ENCODE results near the gene PCYT1A. TPM values are rescaled to one million over a fixed set of nuclear protein-coding genes. Genes with fewer than 3 reads are reported as not detected.

Gene PCYT1A
- total and polyA plus RNA-seq, 2 of the 13 experiments (the other 11 are each of a cell fraction or from before 2014, with no cell fraction given) = 26.4 to 45.3 TPM

DNA sequence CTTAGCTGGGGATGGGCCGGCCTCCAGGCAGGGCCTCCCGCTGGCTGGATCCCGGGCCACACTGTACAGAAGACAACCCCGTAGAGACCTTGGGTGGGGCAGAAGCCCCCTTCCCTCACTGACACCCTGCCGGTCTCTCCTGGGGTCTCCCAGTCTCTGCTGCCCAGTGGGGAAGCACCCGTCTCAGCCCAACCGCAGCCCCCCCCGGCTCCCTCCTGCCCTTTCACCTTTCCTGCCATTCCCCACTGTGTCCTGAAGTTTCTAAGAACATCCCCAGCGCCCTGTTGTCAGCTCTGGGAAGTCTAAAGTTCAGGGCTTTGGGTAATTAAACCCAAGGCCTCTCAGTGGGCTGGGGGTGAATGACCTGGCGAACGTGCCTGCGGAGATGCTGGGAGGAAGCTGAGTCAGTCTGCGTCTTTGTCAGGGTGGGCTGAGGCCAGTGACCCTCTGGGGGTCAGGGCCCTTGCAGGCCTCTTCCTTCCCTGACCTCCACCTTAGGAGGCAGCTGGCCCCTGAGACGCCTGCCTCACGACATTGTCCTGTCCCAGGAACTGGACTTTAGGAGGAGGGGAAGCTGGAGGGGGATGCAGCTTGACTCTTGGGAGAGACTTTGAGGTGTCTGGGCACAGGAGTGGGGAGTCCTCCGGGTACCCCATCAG is 72.6 kb downstream of the PCYT1A start (continued):
- TF ChIP-seq, protein P1, sequence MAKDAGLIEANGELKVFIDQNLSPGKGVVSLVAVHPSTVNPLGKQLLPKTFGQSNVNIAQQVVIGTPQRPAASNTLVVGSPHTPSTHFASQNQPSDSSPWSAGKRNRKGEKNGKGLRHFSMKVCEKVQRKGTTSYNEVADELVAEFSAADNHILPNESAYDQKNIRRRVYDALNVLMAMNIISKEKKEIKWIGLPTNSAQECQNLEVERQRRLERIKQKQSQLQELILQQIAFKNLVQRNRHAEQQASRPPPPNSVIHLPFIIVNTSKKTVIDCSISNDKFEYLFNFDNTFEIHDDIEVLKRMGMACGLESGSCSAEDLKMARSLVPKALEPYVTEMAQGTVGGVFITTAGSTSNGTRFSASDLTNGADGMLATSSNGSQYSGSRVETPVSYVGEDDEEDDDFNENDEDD (CRISPR knock-in tag; IDR thresholded peaks at IDR 0.05; ENCODE audit: borderline replicate concordance) = peak; percentile 56; the same call in 1 of the 2 replicates
- TF ChIP-seq SP140L (CRISPR knock-in tag; IDR thresholded peaks at IDR 0.05; ENCODE audit: borderline replicate concordance) = no peak
- TF ChIP-seq ZNF792 (CRISPR knock-in tag; IDR thresholded peaks at IDR 0.05) = peak; percentile 77; the same call in 1 of the 2 replicates
- TF ChIP-seq MED1 (CRISPR knock-in tag; IDR thresholded peaks at IDR 0.05) = peak; percentile 97
- no peak for TF ChIP-seq JUNB (CRISPR knock-in tag; IDR thresholded peaks at IDR 0.05; ENCODE audit: borderline replicate concordance)
- no peak for TF ChIP-seq ISX (CRISPR knock-in tag; conservative IDR thresholded peaks at IDR 0.05)
- no peak for TF ChIP-seq ZNF224 (CRISPR knock-in tag; IDR thresholded peaks at IDR 0.05)
- peak; percentile 96 for TF ChIP-seq TBX2 (CRISPR knock-in tag; IDR thresholded peaks at IDR 0.05; ENCODE audit: borderline replicate concordance)
- TF ChIP-seq ZNF264 (CRISPR knock-in tag; IDR thresholded peaks at IDR 0.05) = peak; percentile 69; the same call in 1 of the 2 replicates
- peak; percentile 70; the same call in 1 of the 2 replicates for TF ChIP-seq MYC (CRISPR knock-in tag; IDR thresholded peaks at IDR 0.05; ENCODE audit: borderline replicate concordance)
- TF ChIP-seq ZNF563 (CRISPR knock-in tag; IDR thresholded peaks at IDR 0.05) = peak; percentile 23; the same call in 1 of the 2 replicates
- TF ChIP-seq KLF11 (CRISPR knock-in tag; IDR thresholded peaks at IDR 0.05) = no peak
- no peak for TF ChIP-seq E2F5 (CRISPR knock-in tag; conservative IDR thresholded peaks at IDR 0.05)
- 0 out of 2 replicates have a peak, but pooled peaks have one; percentile 35 for TF ChIP-seq ZNF414 (CRISPR knock-in tag; IDR thresholded peaks at IDR 0.05)
- TF ChIP-seq ZNF839 (CRISPR knock-in tag; IDR thresholded peaks at IDR 0.05; ENCODE audit: borderline replicate concordance) = no peak
- TF ChIP-seq ZFP90 (CRISPR knock-in tag; IDR thresholded peaks at IDR 0.05; ENCODE audit: borderline replicate concordance) = no peak; the same call in 1 of the 2 replicates
- TF ChIP-seq DMAP1 (CRISPR knock-in tag; IDR thresholded peaks at IDR 0.05) = 0 out of 2 replicates have a peak, but pooled peaks have one; percentile 55
- no peak for TF ChIP-seq HDAC6 (IDR thresholded peaks at IDR 0.05; ENCODE audit: low read depth, low read length)
- TF ChIP-seq NR1H2 (CRISPR knock-in tag; IDR thresholded peaks at IDR 0.05; ENCODE audit: borderline replicate concordance, low read depth) = 0 out of 2 replicates have a peak, but pooled peaks have one; percentile 72
- TF ChIP-seq, protein P2, sequence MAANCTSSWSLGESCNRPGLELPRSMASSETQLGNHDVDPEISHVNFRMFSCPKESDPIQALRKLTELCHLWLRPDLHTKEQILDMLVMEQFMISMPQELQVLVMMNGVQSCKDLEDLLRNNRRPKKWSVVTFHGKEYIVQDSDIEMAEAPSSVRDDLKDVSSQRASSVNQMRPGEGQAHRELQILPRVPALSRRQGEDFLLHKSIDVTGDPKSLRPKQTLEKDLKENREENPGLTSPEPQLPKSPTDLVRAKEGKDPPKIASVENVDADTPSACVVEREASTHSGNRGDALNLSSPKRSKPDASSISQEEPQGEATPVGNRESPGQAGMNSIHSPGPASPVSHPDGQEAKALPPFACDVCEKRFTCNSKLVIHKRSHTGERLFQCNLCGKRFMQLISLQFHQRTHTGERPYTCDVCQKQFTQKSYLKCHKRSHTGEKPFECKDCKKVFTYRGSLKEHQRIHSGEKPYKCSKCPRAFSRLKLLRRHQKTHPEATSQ (CRISPR knock-in tag; IDR thresholded peaks at IDR 0.05; ENCODE audit: borderline replicate concordance) = peak; percentile 61; the same call in 1 of the 2 replicates
- TF ChIP-seq, protein P3, sequence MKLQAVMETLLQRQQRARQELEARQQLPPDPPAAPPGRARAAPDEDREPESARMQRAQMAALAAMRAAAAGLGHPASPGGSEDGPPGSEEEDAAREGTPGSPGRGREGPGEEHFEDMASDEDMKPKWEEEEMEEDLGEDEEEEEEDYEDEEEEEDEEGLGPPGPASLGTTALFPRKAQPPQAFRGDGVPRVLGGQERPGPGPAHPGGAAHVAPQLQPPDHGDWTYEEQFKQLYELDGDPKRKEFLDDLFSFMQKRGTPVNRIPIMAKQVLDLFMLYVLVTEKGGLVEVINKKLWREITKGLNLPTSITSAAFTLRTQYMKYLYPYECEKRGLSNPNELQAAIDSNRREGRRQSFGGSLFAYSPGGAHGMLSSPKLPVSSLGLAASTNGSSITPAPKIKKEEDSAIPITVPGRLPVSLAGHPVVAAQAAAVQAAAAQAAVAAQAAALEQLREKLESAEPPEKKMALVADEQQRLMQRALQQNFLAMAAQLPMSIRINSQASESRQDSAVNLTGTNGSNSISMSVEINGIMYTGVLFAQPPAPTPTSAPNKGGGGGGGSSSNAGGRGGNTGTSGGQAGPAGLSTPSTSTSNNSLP (IDR thresholded peaks at IDR 0.05; ENCODE audit: low read depth, low read length) = 0 out of 2 replicates have a peak, but pooled peaks have one; percentile 19
- no peak for TF ChIP-seq RFX3 (CRISPR knock-in tag; IDR thresholded peaks at IDR 0.05)
- TF ChIP-seq HES4 (CRISPR knock-in tag; IDR thresholded peaks at IDR 0.05; ENCODE audit: borderline replicate concordance) = no peak; the same call in 1 of the 2 replicates
- TF ChIP-seq ZNF567 (CRISPR knock-in tag; IDR thresholded peaks at IDR 0.05; ENCODE audit: borderline replicate concordance) = no peak
- TF ChIP-seq ZNF441 (CRISPR knock-in tag; IDR thresholded peaks at IDR 0.05; ENCODE audit: borderline replicate concordance) = no peak; the same call in 1 of the 2 replicates
